A549 (cell line): ENCODE measurements around the gene PADI6.

Experiments used
- BHLHE40 ChIP-seq: IDR thresholded peaks from 2 replicates; pipeline ENCODE4 v1.6.1; 2012; ENCODE audit warnings: low read depth, low read length, inconsistent platforms
- CHD2 ChIP-seq: fragments of 150-350 bp; IDR thresholded peaks from 2 replicates; pipeline ENCODE4 v1.6.1; 2014; ENCODE audit warnings: low read length; ENCODE audit not compliant: partially characterized antibody
- POLR2A ChIP-seq: IDR thresholded peaks from 2 replicates; pipeline ENCODE4 v1.6.1; 2012; ENCODE audit warnings: mild to moderate bottlenecking, low read length
- POLR2AphosphoS2 ChIP-seq: conservative IDR thresholded peaks from 2 replicates; pipeline ENCODE4 v1.6.1; 2012; ENCODE audit warnings: low read length, improper control_type of control experiment, inconsistent platforms
- TF ChIP-seq, protein P1 (sequence below): fragments of >200 bp; sonication (Bioruptor Twin); formaldehyde crosslinking; IDR thresholded peaks from 3 replicates; pipeline ENCODE4 v1.5.1; 2016

- TF ChIP-seq BHLHE40, result no peak
- TF ChIP-seq, protein P1, sequence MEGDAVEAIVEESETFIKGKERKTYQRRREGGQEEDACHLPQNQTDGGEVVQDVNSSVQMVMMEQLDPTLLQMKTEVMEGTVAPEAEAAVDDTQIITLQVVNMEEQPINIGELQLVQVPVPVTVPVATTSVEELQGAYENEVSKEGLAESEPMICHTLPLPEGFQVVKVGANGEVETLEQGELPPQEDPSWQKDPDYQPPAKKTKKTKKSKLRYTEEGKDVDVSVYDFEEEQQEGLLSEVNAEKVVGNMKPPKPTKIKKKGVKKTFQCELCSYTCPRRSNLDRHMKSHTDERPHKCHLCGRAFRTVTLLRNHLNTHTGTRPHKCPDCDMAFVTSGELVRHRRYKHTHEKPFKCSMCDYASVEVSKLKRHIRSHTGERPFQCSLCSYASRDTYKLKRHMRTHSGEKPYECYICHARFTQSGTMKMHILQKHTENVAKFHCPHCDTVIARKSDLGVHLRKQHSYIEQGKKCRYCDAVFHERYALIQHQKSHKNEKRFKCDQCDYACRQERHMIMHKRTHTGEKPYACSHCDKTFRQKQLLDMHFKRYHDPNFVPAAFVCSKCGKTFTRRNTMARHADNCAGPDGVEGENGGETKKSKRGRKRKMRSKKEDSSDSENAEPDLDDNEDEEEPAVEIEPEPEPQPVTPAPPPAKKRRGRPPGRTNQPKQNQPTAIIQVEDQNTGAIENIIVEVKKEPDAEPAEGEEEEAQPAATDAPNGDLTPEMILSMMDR, result no peak
- no peak for TF ChIP-seq CHD2
- no peak for TF ChIP-seq POLR2A
- no peak for TF ChIP-seq POLR2AphosphoS2
Measured at GRCh38 chr1:17441993-17442357, 70.0 kb downstream of the PADI6 start.
